Stimulated activated CD4-positive, alpha-beta T cell treated with anti-CD3 and anti-CD28 coated beads, Interleukin-1b, Interleukin-23, amount 100 ng/mL, for 1 hour (primary cell): Measurements from ENCODE around the gene AKNA.

Source experiments
- DNase-seq, 2 donors: peaks; one replicate each; pipeline ENCODE4 v3.0.0-alpha.2; 2020; ENCODE audit warnings: low read depth in 2 of 2

Gene AKNA, protein sequence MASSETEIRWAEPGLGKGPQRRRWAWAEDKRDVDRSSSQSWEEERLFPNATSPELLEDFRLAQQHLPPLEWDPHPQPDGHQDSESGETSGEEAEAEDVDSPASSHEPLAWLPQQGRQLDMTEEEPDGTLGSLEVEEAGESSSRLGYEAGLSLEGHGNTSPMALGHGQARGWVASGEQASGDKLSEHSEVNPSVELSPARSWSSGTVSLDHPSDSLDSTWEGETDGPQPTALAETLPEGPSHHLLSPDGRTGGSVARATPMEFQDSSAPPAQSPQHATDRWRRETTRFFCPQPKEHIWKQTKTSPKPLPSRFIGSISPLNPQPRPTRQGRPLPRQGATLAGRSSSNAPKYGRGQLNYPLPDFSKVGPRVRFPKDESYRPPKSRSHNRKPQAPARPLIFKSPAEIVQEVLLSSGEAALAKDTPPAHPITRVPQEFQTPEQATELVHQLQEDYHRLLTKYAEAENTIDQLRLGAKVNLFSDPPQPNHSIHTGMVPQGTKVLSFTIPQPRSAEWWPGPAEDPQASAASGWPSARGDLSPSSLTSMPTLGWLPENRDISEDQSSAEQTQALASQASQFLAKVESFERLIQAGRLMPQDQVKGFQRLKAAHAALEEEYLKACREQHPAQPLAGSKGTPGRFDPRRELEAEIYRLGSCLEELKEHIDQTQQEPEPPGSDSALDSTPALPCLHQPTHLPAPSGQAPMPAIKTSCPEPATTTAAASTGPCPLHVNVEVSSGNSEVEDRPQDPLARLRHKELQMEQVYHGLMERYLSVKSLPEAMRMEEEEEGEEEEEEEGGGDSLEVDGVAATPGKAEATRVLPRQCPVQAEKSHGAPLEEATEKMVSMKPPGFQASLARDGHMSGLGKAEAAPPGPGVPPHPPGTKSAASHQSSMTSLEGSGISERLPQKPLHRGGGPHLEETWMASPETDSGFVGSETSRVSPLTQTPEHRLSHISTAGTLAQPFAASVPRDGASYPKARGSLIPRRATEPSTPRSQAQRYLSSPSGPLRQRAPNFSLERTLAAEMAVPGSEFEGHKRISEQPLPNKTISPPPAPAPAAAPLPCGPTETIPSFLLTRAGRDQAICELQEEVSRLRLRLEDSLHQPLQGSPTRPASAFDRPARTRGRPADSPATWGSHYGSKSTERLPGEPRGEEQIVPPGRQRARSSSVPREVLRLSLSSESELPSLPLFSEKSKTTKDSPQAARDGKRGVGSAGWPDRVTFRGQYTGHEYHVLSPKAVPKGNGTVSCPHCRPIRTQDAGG (N-terminal part only)

GRCh38 chr9:114387680-114388356, at the start of gene AKNA:
Gene AKNA, minus strand, starts transcription at chr9:114387982. Its CDS starts 6,649 bp downstream, at chr9:114381333.
- peak; percentile 60 to 64 for DNase-seq

- DNase-seq: no peak
These were observed 49.7 kb upstream of the AKNA start for GRCh38 chr9:114437401-114437893.

GRCh38 chr9:114434878-114435311, 47.1 kb upstream of the AKNA start:
- DNase-seq: no peak

DNA sequence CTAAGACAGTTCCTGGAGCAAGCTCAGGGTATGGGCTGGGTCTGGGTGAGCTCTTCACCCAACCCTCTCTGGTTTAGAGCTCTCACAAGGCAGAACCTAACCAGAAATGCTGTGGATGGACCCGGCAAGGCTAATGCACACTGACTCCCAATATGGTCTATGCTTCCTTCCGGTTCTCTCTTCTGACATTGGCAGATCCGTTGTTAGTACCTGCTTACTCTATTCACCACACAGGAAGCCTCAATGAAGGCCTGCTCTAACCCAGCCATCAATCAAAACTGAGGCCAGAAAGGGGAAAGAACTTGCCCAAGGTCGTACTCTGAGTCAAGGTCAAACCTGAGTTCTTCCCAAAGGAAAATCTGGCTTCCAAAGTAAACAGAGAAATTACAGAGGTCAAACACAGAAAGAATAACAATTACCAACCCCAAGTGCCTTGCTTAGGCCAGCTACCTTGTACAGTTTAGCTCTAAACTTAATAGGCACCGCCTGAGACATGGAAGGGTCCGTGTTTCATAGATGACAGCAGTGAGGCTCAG, 46.0 kb upstream of the AKNA start:
- DNase-seq: no peak

DNA sequence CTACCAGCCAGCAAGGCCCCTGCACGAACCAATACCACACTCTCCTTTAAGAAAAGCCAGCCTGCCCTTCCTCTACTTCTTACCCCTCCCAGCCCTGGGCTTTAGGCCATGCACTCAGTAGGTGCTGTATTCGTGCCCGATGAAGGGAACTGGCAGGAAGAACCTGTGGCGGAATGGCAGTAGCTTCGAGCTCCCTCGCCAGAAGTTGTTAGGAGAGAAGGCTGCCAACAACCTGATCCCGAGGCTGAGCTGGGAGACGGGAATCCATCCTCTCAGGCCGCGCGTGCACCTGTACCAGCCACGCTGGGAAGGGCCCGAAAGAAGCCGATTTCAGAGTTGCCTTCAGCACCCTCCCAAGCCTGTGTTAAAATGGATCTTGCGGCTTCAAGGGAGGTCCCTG, 45.3 kb upstream of the AKNA start:
- no peak for DNase-seq

DNA sequence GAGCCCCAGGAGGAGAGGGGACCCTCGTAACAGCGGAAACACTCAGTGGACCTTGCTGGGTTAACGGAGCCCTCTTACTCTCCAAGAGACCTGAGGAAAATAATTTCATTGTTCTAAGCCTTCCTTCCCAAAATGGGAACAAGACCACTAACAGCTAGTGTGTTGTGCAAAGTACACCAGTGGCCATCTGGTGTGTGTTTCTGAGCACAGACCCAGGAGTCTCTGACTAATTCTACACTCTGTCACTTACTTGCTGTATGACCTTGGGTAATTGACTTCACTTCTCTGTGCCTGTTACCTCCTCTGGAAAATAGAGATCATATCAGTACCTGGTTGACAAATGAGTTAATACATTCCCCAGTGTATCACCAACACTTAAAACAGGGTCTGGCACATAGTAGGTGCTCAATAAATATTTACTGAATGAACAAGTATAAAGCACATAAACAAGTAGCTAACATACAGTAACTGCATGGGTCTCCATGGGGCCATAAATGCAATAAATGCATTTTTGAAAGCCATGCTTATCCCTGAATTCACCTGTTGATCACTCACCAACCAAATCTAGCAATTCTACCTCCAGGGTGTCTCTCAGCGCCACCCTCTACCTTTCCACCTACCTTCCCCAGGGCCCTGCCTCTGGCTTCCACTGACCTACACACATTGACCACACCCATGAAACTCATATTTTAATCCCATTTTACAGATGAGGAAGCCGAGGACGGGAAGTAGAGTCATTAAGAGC, 44.7 kb upstream of the AKNA start:
- no peak for DNase-seq

GRCh38 chr9:114431770-114432169, 44.0 kb upstream of the AKNA start:
- DNase-seq: no peak

- DNase-seq: no peak
These were observed 43.2 kb upstream of the AKNA start for GRCh38 chr9:114431003-114431402.

DNA sequence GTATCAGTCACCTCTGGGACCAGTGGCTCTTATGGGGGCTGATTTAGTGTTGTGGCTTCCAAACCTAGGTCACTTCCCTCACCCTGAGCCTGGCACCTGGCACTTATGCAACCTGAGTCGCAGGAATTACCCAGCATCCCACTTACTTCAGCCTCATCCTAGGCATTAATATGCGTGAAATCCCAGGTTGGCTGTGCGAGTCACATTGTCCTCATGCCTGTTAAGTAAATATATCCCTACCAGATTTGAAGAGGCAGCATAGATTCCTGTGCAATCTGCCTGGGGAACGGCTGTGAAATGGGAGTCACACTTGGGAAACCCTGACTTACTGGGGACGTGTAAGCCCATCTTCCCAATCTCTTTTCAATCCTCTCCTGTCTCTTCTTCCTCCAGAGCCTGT, 42.7 kb upstream of the AKNA start:
- DNase-seq: no peak

GRCh38 chr9:114429488-114429887, 41.7 kb upstream of the AKNA start:
- no peak for DNase-seq

DNA sequence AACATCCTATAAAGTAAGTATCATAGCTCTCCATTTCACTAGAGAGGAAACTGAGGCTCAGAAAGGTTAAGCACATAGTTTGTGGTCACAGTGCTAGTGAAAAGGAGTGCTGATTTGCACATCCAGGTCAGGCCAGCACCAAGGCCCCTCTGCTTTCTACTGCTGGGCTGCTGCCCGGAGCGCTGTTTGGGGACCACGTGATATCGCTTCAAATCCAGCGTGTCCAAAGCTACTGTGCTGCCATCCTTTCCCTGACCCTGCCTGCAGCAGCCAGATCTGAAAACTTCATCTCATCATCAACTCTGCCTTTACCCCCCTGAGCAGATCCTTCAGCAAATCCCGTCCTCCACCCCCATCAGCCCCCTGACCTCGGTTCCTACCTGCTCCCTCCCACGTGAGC, 40.7 kb upstream of the AKNA start:
- DNase-seq: no peak

GRCh38 chr9:114427644-114428043, 39.9 kb upstream of the AKNA start:
- DNase-seq: no peak

- DNase-seq: no peak
These were observed 38.5 kb upstream of the AKNA start for GRCh38 chr9:114426046-114426948.

DNA sequence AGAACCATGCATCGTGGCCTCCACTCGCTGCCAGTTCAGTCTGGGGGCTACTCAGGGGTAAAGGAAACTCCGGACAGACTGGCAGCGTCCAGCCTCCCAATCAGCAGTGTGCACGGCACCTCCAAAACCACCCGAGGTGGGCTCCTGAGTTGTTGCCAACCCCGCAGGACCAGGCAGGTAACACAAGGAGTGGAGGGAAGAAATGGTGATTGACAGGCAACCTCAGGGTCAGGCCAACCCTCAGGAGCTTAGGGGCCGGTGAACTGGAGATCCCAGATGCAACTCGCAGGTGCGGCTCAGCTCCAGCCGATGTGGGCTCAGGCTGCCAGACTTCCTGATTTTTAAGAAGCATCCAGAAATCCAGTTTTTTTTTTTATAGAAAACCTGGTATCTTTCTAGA, 37.3 kb upstream of the AKNA start:
- DNase-seq: no peak

GRCh38 chr9:114424126-114424525, 36.3 kb upstream of the AKNA start:
- no peak for DNase-seq

DNA sequence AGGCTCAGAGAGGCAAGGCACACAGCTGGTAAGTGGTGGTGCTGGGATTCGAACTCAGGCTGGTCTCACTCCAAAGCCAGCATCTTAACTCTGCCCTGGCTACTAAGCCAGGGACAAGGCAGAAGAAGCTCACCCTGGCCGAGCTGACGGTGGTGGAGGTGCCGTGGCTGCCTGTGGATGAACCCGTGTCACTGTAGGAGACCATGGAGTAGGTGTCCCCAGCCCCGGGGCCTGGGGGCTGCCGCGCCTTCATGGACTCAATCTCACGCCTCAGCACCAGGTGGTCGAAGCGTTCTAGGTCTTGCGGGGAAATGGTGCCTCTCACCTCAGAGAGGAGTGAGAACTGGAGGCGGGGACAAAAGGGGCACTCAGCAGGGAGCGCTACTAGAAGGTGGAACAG, 35.4 kb upstream of the AKNA start:
- DNase-seq: no peak

- DNase-seq: no peak
These were observed 33.4 kb upstream of the AKNA start for GRCh38 chr9:114421147-114421546.

DNA sequence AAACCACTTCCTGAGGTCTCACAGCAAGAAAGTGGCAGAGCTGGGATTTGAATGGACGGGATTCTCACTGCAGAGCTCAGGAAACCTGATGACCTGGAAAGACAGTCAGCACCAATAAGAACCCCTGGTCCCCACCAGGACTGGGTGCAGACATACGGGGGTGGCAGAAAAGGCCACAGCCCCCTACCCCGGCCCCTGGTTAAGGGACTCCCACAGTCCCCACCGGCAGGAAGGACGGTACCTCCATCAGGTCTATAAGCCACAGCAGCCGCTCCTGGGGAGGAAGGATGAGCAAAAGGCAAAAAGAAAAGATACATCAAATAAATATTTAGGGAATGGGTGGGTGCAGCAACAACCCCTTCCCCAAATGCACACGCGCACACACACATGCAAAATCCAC, 32.0 kb upstream of the AKNA start:
- DNase-seq: no peak

GRCh38 chr9:114418053-114418452, 30.3 kb upstream of the AKNA start:
- no peak for DNase-seq
